Measurements from ENCODE around the gene TNFRSF25. TPM values are rescaled to one million over a fixed set of nuclear protein-coding genes. Genes with fewer than 3 reads are reported as not detected.

Gene TNFRSF25
- total and polyA plus RNA-seq, 9 of the 15 experiments (the other 6 are each of a cell fraction or from before 2014, with no cell fraction given): 0.24 to 0.49 TPM; not detected in 7

GRCh38 chr1:6444377-6444776 lies 21.6 kb downstream of the TNFRSF25 start:
- intact Hi-C loops (cut with micrococcal nuclease) (no loop called here), in situ Hi-C loops (cut with MboI) (no loop called here)
- no peak overlapping the region for H3K27ac ChIP-seq (ENCODE audit: extremely low read depth, low read depth, low read length)
- TF ChIP-seq ZKSCAN8 (CRISPR knock-in tag; IDR thresholded peaks at IDR 0.05): no peak
- peak; percentile 54; the same call in 1 of the 2 replicates for TF ChIP-seq NR2C2 (CRISPR knock-in tag; IDR thresholded peaks at IDR 0.05)
- TF ChIP-seq NR2C2 (tag; IDR thresholded peaks at IDR 0.05): no peak
- no peak for TF ChIP-seq NR2C1 (IDR thresholded peaks at IDR 0.05)
- 0 out of 2 replicates have a peak, but pooled peaks have one; percentile 29 for TF ChIP-seq NR2C1 (tag; IDR thresholded peaks at IDR 0.05)
- FAIRE-seq (no peak), ATAC-seq (no peak), DNase-seq (ENCODE audit: extremely low read depth in 1 of 4, low spot score in 3 of 4) (no peak)
- H3K36me3 ChIP-seq (ENCODE audit: control insufficient read depth, insufficient read depth, low read length): no peaks in the 10 kb centered on the region; the same call in 2 of the 3 replicates
- no peak overlapping the region; a peak in 1 of 4 replicates for H3K9ac ChIP-seq (ENCODE audit: insufficient read depth in 1 of 2, low read depth in 2 of 2, low read length in 2 of 2)
- peaks cover 27% of the 10 kb centered on the region for H4K20me1 ChIP-seq (replicated peaks; ENCODE audit: control insufficient read depth, insufficient read depth, low read length)
- ChIA-PET CTCF (ENCODE audit: low intra/inter-chr PET ratio) (no interaction called here), POLR2A (no interaction called here)
- no peak overlapping the region for H2AFZ ChIP-seq (ENCODE audit: low read depth, low read length)
- H3K4me3 ChIP-seq: no peak overlapping the region
- WGBS (ENCODE audit: insufficient coverage, low coverage, missing lambda C conversion rate): 24% methylated on average over 15 of the region's 15 CpGs
- H3K9me3 ChIP-seq (replicated peaks; ENCODE audit: control insufficient read depth, insufficient read depth, low read depth, low read length): no peaks in the 10 kb centered on the region
- H3K27me3 ChIP-seq (ENCODE audit: control insufficient read depth in 2 of 2, insufficient read depth in 2 of 2, low read length in 2 of 2): peaks cover 36 to 72% of the 10 kb centered on the region in 2 experiments; a peak in 4 of 5 replicates
- peaks cover 0 to 58% of the 10 kb centered on the region in 2 experiments; a peak in 2 of 5 replicates for H3K4me1 ChIP-seq (replicated peaks in 1 of 2; ENCODE audit: control insufficient read depth in 2 of 2, insufficient read depth in 2 of 2, low read length in 2 of 2)
- H3K9me1 ChIP-seq (ENCODE audit: control insufficient read depth, insufficient read depth, low read length): peaks cover 5% of the 10 kb centered on the region
- no TSS peak for BruUV-seq (replicated peaks)
- no peak overlapping the region for H3K4me2 ChIP-seq (ENCODE audit: insufficient read depth, low read length)
- no peaks in the 10 kb centered on the region for H3K79me2 ChIP-seq (ENCODE audit: control insufficient read depth, insufficient read depth, low read length)

- peaks cover 32 to 66% of the 10 kb centered on the region in 2 experiments; a peak in 4 of 5 replicates for H3K27me3 ChIP-seq (ENCODE audit: control insufficient read depth in 2 of 2, insufficient read depth in 2 of 2, low read length in 2 of 2)
- intact Hi-C loops (cut with micrococcal nuclease): no loop called here
- TF ChIP-seq ZNF146 (CRISPR knock-in tag; IDR thresholded peaks at IDR 0.05; ENCODE audit: unreplicated experiment) (no peak), ZNF165 (CRISPR knock-in tag; IDR thresholded peaks at IDR 0.05; ENCODE audit: borderline replicate concordance) (no peak), ZNF830 (CRISPR knock-in tag; IDR thresholded peaks at IDR 0.05) (no peak), SOX6 (IDR thresholded peaks at IDR 0.05) (no peak), DPF2 (IDR thresholded peaks at IDR 0.05) (no peak), CHCHD3 (CRISPR knock-in tag; IDR thresholded peaks at IDR 0.05) (no peak), KHSRP (IDR thresholded peaks at IDR 0.05) (no peak), PBX2 (CRISPR knock-in tag; IDR thresholded peaks at IDR 0.05; ENCODE audit: low read depth) (no peak), PBX2 (tag; conservative IDR thresholded peaks at IDR 0.05; ENCODE audit: low read depth) (no peak), CBFA2T3 (IDR thresholded peaks at IDR 0.05) (no peak), NBN (IDR thresholded peaks at IDR 0.05; ENCODE audit: low read depth) (no peak)
Measured at GRCh38 chr1:6443339-6444115, 22.4 kb downstream of the TNFRSF25 start.

More at GRCh38 chr1:6443339-6444115, 22.4 kb downstream of the TNFRSF25 start:
- H3K27ac ChIP-seq (ENCODE audit: extremely low read depth, low read depth, low read length): no peak overlapping the region
- H3K4me2 ChIP-seq (ENCODE audit: insufficient read depth, low read length): no peak overlapping the region
- H3K9me1 ChIP-seq (ENCODE audit: control insufficient read depth, insufficient read depth, low read length): peaks cover 5% of the 10 kb centered on the region
- H3K9ac ChIP-seq (ENCODE audit: insufficient read depth in 1 of 2, low read depth in 2 of 2, low read length in 2 of 2): peak overlapping the region in 1 of 2 experiments; percentile 47; a peak in 1 of 4 replicates
- no TSS peak for BruUV-seq (replicated peaks)
- no peaks in the 10 kb centered on the region for H3K9me3 ChIP-seq (replicated peaks; ENCODE audit: control insufficient read depth, insufficient read depth, low read depth, low read length)
- H3K4me1 ChIP-seq (replicated peaks in 1 of 2; ENCODE audit: control insufficient read depth in 2 of 2, insufficient read depth in 2 of 2, low read length in 2 of 2): peaks cover 0 to 51% of the 10 kb centered on the region in 2 experiments; a peak in 2 of 5 replicates
- H3K79me2 ChIP-seq (ENCODE audit: control insufficient read depth, insufficient read depth, low read length): no peaks in the 10 kb centered on the region
- in situ Hi-C loops (cut with MboI): no loop called here
- H4K20me1 ChIP-seq (replicated peaks; ENCODE audit: control insufficient read depth, insufficient read depth, low read length): peaks cover 24% of the 10 kb centered on the region
- WGBS (ENCODE audit: insufficient coverage, low coverage, missing lambda C conversion rate): 13% methylated on average over 21 of the region's 21 CpGs
- ChIA-PET CTCF (ENCODE audit: low intra/inter-chr PET ratio) (no interaction called here), POLR2A (no interaction called here)
- H3K36me3 ChIP-seq (ENCODE audit: control insufficient read depth, insufficient read depth, low read length): no peaks in the 10 kb centered on the region; the same call in 2 of the 3 replicates
- DNase-seq (ENCODE audit: extremely low read depth in 1 of 4, low spot score in 3 of 4) (no peak), ATAC-seq (no peak), FAIRE-seq (no peak)
- H3K4me3 ChIP-seq: no peak overlapping the region
- no peak overlapping the region for H2AFZ ChIP-seq (ENCODE audit: low read depth, low read length)
